ENCODE measurements around the gene UQCRC1.

UQCRC1 gene

GRCh38 chr3:48599077-48599501 is 10.4 kb downstream of the UQCRC1 start:
- no peak for DNase-seq (ENCODE audit: low read depth, low spot score)

GRCh38 chr3:48598323-48599076 is 10.9 kb downstream of the UQCRC1 start:
- no peak for DNase-seq (ENCODE audit: low read depth, low spot score)

GRCh38 chr3:48597408-48597800 is 12.0 kb downstream of the UQCRC1 start:
- no peak for DNase-seq (ENCODE audit: low read depth, low spot score)

GRCh38 chr3:48596676-48597407 is 12.6 kb downstream of the UQCRC1 start:
- no peak for DNase-seq (ENCODE audit: low read depth, low spot score)

- no peak for DNase-seq (ENCODE audit: low read depth, low spot score)
Observed at GRCh38 chr3:48596157-48596556, 13.3 kb downstream of the UQCRC1 start.

GRCh38 chr3:48595526-48596121 is 13.8 kb downstream of the UQCRC1 start:
- DNase-seq (ENCODE audit: low read depth, low spot score) = no peak

GRCh38 chr3:48595075-48595525 is 14.3 kb downstream of the UQCRC1 start, which contains the start of gene COL7A1:
TSS of gene COL7A1 (minus strand) at chr3:48595329. CDS start at chr3:48595159, 170 bp downstream.
- no peak for DNase-seq (ENCODE audit: low read depth, low spot score)

GRCh38 chr3:48594417-48595049 is 14.9 kb downstream of the UQCRC1 start:
- DNase-seq (ENCODE audit: low read depth, low spot score) = no peak

GRCh38 chr3:48593337-48593736 is 16.1 kb downstream of the UQCRC1 start:
- no peak for DNase-seq (ENCODE audit: low read depth, low spot score)

- DNase-seq (ENCODE audit: low read depth, low spot score) = no peak
Observed at GRCh38 chr3:48592519-48593087, 16.8 kb downstream of the UQCRC1 start.

GRCh38 chr3:48591886-48592518 is 17.4 kb downstream of the UQCRC1 start:
- DNase-seq (ENCODE audit: low read depth, low spot score) = no peak

- no peak for DNase-seq (ENCODE audit: low read depth, low spot score)
Observed at GRCh38 chr3:48591436-48591835, 18.0 kb downstream of the UQCRC1 start.

GRCh38 chr3:48588230-48588629 is 21.2 kb downstream of the UQCRC1 start:
- no peak for DNase-seq (ENCODE audit: low read depth, low spot score)

- DNase-seq (ENCODE audit: low read depth, low spot score) = no peak
Observed at GRCh38 chr3:48587686-48588085, 21.8 kb downstream of the UQCRC1 start.

- DNase-seq (ENCODE audit: low read depth, low spot score) = no peak
Observed at GRCh38 chr3:48585411-48585810, 24.0 kb downstream of the UQCRC1 start.

- DNase-seq (ENCODE audit: low read depth, low spot score) = no peak
Observed at GRCh38 chr3:48584836-48585235, 24.6 kb downstream of the UQCRC1 start.

GRCh38 chr3:48581621-48582481 is 27.6 kb downstream of the UQCRC1 start:
- DNase-seq (ENCODE audit: low read depth, low spot score) = no peak

- DNase-seq (ENCODE audit: low read depth, low spot score) = no peak
Observed at GRCh38 chr3:48576647-48577046, 32.8 kb downstream of the UQCRC1 start.

GRCh38 chr3:48575366-48575765 is 34.1 kb downstream of the UQCRC1 start:
- DNase-seq (ENCODE audit: low read depth, low spot score) = no peak

- DNase-seq (ENCODE audit: low read depth, low spot score) = no peak
Observed at GRCh38 chr3:48573973-48574585, 35.4 kb downstream of the UQCRC1 start.
